ENCODE data around the gene MUC20. TPM values are rescaled to one million over a fixed set of nuclear protein-coding genes. Genes with fewer than 3 reads are reported as not detected.
"Not testable (repeated sequence)": the region's sequence is repeated elsewhere in the genome, so short reads cannot be mapped to it uniquely, and the experiment has no call there.

MUC20 gene
- total RNA-seq, 1 donor from 2014 or later, result 0.17 TPM

DNA sequence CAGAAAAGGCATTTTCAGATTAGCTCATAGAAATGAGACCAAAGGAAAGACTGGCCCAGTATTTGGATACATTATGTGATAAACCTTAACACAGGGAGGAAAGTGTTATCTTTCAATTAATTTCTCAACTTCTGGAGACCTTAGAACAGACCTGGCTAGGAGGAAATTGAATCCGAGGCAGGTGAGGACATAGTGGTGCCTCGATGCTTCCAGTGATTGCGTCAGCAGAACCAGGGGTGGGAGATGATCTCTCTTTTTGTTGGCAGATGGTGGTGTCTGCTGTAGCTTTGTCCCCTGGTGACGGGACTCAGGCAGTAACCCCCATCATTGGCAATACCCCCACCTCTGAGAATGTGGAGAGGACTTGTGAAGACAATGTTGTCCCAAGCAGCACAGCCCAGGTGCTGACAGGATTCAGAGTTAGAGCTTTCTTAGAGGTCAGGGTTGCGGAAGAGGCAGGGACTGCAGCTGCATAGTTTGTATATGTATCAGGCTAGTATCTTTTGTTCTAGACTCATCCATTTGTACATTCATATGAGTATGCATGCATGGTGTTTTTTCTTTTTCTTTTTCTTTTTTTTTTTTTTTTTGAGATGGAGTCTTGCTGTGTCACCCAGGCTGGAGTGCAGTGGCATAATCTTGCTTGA lies 27.9 kb upstream of the MUC20 start:
- H3K36me3 ChIP-seq, result no peaks in the 10 kb centered on the region
- no peak overlapping the region for H3K4me3 ChIP-seq
- peaks cover 5% of the 10 kb centered on the region for H3K9me3 Mint-ChIP-seq
- H3K9ac ChIP-seq, result no peak overlapping the region
- no peak overlapping the region for H3K27ac Mint-ChIP-seq
- peaks cover 39% of the 10 kb centered on the region for H3K36me3 Mint-ChIP-seq
- H4K20me1 ChIP-seq (ENCODE audit: low read depth), result no peaks in the 10 kb centered on the region
- DNase-seq (ENCODE audit: low spot score), result no peak
- no peak overlapping the region for H3K27ac ChIP-seq
- peaks cover 10% of the 10 kb centered on the region for H3K27me3 Mint-ChIP-seq (ENCODE audit: insufficient read depth, low read depth)
- no peak overlapping the region for H3K4me2 ChIP-seq
- H3K79me2 ChIP-seq (ENCODE audit: low read depth), result no peaks in the 10 kb centered on the region
- TF ChIP-seq EZH2 (IDR thresholded peaks at IDR 0.05), result no peak
- TF ChIP-seq, protein P1, sequence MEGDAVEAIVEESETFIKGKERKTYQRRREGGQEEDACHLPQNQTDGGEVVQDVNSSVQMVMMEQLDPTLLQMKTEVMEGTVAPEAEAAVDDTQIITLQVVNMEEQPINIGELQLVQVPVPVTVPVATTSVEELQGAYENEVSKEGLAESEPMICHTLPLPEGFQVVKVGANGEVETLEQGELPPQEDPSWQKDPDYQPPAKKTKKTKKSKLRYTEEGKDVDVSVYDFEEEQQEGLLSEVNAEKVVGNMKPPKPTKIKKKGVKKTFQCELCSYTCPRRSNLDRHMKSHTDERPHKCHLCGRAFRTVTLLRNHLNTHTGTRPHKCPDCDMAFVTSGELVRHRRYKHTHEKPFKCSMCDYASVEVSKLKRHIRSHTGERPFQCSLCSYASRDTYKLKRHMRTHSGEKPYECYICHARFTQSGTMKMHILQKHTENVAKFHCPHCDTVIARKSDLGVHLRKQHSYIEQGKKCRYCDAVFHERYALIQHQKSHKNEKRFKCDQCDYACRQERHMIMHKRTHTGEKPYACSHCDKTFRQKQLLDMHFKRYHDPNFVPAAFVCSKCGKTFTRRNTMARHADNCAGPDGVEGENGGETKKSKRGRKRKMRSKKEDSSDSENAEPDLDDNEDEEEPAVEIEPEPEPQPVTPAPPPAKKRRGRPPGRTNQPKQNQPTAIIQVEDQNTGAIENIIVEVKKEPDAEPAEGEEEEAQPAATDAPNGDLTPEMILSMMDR (IDR thresholded peaks at IDR 0.05), result no peak
- no peak for TF ChIP-seq EZH2phosphoT487 (IDR thresholded peaks at IDR 0.05)
- H3K4me1 Mint-ChIP-seq, result peaks cover 17% of the 10 kb centered on the region
- H3K9me3 ChIP-seq (ENCODE audit: low read depth), result no peaks in the 10 kb centered on the region
- H3K4me3 Mint-ChIP-seq, result no peak overlapping the region
- peaks cover 21% of the 10 kb centered on the region for H3F3A ChIP-seq (ENCODE audit: low read depth)
- H2AFZ ChIP-seq (replicated peaks), result no peak overlapping the region
- H3K27me3 ChIP-seq, result no peaks in the 10 kb centered on the region
- H3K4me1 ChIP-seq, result peaks cover 19% of the 10 kb centered on the region

DNA sequence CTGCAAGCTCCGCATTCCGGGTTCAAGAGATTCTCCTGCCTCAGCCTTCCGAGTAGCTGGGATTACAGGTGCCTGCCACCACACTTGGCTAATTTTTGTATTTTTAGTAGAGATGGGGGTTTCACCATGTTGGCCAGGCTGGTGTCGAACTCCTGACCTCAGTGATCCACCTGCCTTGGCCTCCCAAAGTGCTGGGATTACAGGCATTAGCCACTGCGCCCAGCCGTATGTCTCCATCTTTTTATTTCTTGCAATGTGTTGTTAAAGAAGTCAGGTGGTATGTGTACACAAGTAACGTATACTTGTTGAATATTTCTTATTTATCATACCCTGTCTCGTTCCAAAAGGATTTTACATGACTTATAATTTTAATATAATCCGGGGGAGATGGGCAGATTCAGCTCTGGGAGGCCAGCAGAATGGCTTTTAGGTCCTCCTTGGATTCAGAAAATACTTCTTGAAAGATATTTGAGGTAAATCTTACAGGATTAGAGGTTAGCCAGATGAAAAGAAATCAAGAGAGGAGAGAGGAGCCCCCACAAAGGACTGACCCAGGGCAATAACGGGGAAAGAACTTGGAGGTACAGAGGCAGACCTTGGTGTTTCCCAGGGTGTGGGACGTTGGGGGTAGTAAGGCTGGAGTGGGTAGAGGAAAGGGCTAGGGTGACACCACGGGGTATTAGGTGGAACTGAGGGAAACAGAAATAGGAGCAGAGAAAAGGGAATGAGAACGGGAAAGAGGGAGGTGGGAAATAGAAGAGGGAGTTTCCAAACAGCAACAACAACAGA lies 27.2 kb upstream of the MUC20 start:
- peaks cover 27% of the 10 kb centered on the region for H3K4me1 ChIP-seq

DNA sequence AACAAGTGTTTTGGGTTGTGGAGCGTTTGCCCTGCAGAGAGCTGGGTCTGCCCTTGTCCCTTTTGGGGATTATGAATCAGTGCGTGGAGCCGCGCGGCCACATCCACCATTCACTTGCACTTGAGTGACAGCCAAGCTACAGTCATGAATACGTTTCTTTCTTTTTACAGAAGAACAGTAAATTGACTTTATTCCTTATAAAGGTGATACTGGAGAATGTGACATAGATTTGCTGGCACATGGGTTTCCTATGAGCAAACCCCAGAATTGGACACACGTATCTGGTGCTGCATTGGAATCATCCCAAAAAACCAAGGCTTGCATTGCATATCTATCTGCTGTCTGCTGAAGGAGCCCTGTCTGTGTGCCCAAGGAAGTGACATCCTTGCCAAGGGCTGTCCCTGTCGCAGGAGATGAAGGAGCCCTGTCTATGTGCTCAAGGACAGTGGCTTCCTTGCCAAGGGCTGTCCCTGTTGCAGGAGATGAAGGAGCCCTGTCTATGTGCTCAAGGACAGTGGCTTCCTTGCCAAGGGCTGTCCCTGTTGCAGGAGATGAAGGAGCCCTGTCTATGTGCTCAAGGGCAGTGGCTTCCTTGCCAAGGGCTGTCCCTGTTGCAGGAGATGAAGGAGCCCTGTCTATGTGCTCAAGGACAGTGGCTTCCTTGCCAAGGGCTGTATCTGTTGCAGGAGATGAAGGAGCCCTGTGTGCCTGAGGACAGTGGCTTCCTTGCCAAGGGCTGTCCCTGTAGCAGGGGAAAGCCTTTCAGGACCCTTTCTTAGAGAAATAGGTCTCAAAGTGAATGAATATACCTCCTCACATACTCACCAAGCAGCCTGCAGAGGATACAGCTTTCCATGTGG lies 26.3 kb upstream of the MUC20 start:
- H3K9me3 ChIP-seq (ENCODE audit: low read depth); H3K4me3 ChIP-seq; H3K9ac ChIP-seq; H3K27ac ChIP-seq; H3K79me2 ChIP-seq (ENCODE audit: low read depth); H2AFZ ChIP-seq (replicated peaks); H4K20me1 ChIP-seq (ENCODE audit: low read depth); H3K27me3 ChIP-seq; H3K27ac Mint-ChIP-seq; H3K9me3 Mint-ChIP-seq; H3K27me3 Mint-ChIP-seq (ENCODE audit: insufficient read depth, low read depth); H3K36me3 ChIP-seq; DNase-seq (ENCODE audit: low spot score); H3K4me3 Mint-ChIP-seq; H3K4me2 ChIP-seq: not testable (repeated sequence)
- Mint-ChIP-seq H3K36me3 (peaks cover 37% of the 10 kb centered on the region), H3K4me1 (peaks cover 28% of the 10 kb centered on the region)
- peaks cover 36% of the 10 kb centered on the region for H3F3A ChIP-seq (ENCODE audit: low read depth)
- H3K4me1 ChIP-seq, result peaks cover 35% of the 10 kb centered on the region

More for the DNA sequence above, 27.2 kb upstream of the MUC20 start:
- Histone ChIP-seq H2AFZ (replicated peaks) (no peak overlapping the region), H3K36me3 (no peaks in the 10 kb centered on the region), H3K79me2 (ENCODE audit: low read depth) (no peaks in the 10 kb centered on the region), H3K4me3 (no peak overlapping the region), H3K27ac (no peak overlapping the region), H3K27me3 (no peaks in the 10 kb centered on the region), H4K20me1 (ENCODE audit: low read depth) (peaks cover 5% of the 10 kb centered on the region), H3K4me2 (no peak overlapping the region), H3F3A (ENCODE audit: low read depth) (peaks cover 28% of the 10 kb centered on the region), H3K9me3 (ENCODE audit: low read depth) (no peaks in the 10 kb centered on the region), H3K9ac (no peak overlapping the region)
- Mint-ChIP-seq H3K36me3 (peaks cover 40% of the 10 kb centered on the region), H3K27ac (no peak overlapping the region), H3K27me3 (ENCODE audit: insufficient read depth, low read depth) (peaks cover 10% of the 10 kb centered on the region), H3K9me3 (peaks cover 5% of the 10 kb centered on the region), H3K4me3 (no peak overlapping the region), H3K4me1 (peaks cover 24% of the 10 kb centered on the region)
- no peak for DNase-seq (ENCODE audit: low spot score)
- no peak for TF ChIP-seq EZH2phosphoT487 (IDR thresholded peaks at IDR 0.05)
- TF ChIP-seq EZH2 (IDR thresholded peaks at IDR 0.05), result no peak
- TF ChIP-seq, protein P1 (IDR thresholded peaks at IDR 0.05), result no peak
